Measurements from ENCODE around the gene TNFRSF19. TPM values are rescaled to one million over a fixed set of nuclear protein-coding genes. Genes with fewer than 3 reads are reported as not detected.

The TNFRSF19 gene
- total and polyA plus RNA-seq, 2 of the 13 experiments (the other 11 are each of a cell fraction or from before 2014, with no cell fraction given), result 75.3 to 77.7 TPM

DNA sequence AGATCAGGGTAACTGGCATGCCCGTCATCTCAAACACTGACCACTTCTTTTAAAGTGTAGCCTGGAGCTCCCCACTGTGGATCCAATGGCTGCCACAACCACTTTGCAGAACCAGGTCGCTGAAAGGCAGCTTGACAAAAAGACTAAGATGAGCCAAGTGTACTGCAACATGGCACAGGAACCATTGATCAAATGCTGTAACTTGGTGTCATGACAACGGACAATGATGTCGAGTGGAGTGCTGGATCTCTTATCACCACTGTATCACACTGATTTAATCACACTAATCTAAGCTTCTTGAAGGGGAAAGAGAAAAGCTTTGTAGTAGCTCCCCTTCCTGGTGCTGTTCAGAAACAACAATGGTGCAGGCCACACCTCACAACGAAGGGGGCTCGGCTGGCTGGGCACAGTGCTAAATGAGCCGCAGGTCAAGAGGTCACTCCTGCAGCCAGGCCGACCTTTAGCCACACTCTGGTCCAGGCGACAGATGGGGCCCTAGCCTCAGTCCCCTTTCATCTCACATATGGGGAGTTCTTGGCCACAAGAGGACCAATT is 2.2 kb upstream of the TNFRSF19 start (continued):
- TF ChIP-seq, protein P1, sequence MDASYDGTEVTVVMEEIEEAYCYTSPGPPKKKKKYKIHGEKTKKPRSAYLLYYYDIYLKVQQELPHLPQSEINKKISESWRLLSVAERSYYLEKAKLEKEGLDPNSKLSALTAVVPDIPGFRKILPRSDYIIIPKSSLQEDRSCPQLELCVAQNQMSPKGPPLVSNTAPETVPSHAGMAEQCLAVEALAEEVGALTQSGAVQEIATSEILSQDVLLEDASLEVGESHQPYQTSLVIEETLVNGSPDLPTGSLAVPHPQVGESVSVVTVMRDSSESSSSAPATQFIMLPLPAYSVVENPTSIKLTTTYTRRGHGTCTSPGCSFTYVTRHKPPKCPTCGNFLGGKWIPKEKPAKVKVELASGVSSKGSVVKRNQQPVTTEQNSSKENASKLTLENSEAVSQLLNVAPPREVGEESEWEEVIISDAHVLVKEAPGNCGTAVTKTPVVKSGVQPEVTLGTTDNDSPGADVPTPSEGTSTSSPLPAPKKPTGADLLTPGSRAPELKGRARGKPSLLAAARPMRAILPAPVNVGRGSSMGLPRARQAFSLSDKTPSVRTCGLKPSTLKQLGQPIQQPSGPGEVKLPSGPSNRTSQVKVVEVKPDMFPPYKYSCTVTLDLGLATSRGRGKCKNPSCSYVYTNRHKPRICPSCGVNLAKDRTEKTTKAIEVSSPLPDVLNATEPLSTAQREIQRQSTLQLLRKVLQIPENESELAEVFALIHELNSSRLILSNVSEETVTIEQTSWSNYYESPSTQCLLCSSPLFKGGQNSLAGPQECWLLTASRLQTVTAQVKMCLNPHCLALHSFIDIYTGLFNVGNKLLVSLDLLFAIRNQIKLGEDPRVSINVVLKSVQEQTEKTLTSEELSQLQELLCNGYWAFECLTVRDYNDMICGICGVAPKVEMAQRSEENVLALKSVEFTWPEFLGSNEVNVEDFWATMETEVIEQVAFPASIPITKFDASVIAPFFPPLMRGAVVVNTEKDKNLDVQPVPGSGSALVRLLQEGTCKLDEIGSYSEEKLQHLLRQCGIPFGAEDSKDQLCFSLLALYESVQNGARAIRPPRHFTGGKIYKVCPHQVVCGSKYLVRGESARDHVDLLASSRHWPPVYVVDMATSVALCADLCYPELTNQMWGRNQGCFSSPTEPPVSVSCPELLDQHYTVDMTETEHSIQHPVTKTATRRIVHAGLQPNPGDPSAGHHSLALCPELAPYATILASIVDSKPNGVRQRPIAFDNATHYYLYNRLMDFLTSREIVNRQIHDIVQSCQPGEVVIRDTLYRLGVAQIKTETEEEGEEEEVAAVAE (CRISPR knock-in tag; IDR thresholded peaks at IDR 0.05; ENCODE audit: borderline replicate concordance), result no peak
- no peak for TF ChIP-seq HNRNPH1 (optimal IDR thresholded peaks at IDR 0.05; ENCODE audit: low read depth, low read length)
- no peak for TF ChIP-seq ZNF709 (CRISPR knock-in tag; IDR thresholded peaks at IDR 0.05)
- TF ChIP-seq CHD4 (IDR thresholded peaks at IDR 0.05; ENCODE audit: borderline replicate concordance, low read length), result no peak
- TF ChIP-seq, protein P2, sequence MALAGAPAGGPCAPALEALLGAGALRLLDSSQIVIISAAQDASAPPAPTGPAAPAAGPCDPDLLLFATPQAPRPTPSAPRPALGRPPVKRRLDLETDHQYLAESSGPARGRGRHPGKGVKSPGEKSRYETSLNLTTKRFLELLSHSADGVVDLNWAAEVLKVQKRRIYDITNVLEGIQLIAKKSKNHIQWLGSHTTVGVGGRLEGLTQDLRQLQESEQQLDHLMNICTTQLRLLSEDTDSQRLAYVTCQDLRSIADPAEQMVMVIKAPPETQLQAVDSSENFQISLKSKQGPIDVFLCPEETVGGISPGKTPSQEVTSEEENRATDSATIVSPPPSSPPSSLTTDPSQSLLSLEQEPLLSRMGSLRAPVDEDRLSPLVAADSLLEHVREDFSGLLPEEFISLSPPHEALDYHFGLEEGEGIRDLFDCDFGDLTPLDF (CRISPR knock-in tag; IDR thresholded peaks at IDR 0.05), result no peak
- TF ChIP-seq, protein P3, sequence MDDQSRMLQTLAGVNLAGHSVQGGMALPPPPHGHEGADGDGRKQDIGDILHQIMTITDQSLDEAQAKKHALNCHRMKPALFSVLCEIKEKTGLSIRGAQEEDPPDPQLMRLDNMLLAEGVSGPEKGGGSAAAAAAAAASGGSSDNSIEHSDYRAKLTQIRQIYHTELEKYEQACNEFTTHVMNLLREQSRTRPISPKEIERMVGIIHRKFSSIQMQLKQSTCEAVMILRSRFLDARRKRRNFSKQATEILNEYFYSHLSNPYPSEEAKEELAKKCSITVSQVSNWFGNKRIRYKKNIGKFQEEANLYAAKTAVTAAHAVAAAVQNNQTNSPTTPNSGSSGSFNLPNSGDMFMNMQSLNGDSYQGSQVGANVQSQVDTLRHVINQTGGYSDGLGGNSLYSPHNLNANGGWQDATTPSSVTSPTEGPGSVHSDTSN (CRISPR knock-in tag; IDR thresholded peaks at IDR 0.05; ENCODE audit: borderline replicate concordance), result no peak
- peak; percentile 27; the same call in 1 of the 2 replicates for TF ChIP-seq TARDBP (CRISPR knock-in tag; IDR thresholded peaks at IDR 0.05)
- TF ChIP-seq, protein P4, sequence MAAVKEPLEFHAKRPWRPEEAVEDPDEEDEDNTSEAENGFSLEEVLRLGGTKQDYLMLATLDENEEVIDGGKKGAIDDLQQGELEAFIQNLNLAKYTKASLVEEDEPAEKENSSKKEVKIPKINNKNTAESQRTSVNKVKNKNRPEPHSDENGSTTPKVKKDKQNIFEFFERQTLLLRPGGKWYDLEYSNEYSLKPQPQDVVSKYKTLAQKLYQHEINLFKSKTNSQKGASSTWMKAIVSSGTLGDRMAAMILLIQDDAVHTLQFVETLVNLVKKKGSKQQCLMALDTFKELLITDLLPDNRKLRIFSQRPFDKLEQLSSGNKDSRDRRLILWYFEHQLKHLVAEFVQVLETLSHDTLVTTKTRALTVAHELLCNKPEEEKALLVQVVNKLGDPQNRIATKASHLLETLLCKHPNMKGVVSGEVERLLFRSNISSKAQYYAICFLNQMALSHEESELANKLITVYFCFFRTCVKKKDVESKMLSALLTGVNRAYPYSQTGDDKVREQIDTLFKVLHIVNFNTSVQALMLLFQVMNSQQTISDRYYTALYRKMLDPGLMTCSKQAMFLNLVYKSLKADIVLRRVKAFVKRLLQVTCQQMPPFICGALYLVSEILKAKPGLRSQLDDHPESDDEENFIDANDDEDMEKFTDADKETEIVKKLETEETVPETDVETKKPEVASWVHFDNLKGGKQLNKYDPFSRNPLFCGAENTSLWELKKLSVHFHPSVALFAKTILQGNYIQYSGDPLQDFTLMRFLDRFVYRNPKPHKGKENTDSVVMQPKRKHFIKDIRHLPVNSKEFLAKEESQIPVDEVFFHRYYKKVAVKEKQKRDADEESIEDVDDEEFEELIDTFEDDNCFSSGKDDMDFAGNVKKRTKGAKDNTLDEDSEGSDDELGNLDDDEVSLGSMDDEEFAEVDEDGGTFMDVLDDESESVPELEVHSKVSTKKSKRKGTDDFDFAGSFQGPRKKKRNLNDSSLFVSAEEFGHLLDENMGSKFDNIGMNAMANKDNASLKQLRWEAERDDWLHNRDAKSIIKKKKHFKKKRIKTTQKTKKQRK (IDR thresholded peaks at IDR 0.05; ENCODE audit: low read length), result no peak
- no peak for TF ChIP-seq ZNF850 (CRISPR knock-in tag; conservative IDR thresholded peaks at IDR 0.05)
- no peak for TF ChIP-seq ZFP37 (CRISPR knock-in tag; IDR thresholded peaks at IDR 0.05; ENCODE audit: borderline replicate concordance)
- no peak for TF ChIP-seq POLR2AphosphoS5 (IDR thresholded peaks at IDR 0.05; ENCODE audit: low read depth, low read length)
- no peak for TF ChIP-seq ZSCAN22 (CRISPR knock-in tag; IDR thresholded peaks at IDR 0.05)
- TF ChIP-seq THYN1 (CRISPR knock-in tag; IDR thresholded peaks at IDR 0.05; ENCODE audit: borderline replicate concordance, low read depth), result no peak
